Renal pelvis (tissue), 4 donors: ENCODE data around the gene VAMP2. TPM values are rescaled to one million over a fixed set of nuclear protein-coding genes. Genes with fewer than 3 reads are reported as not detected.

Source experiments
- DNase-seq: peaks from one replicate; pipeline ENCODE4 v3.0.0-alpha.2; 2013
- polyA plus RNA-seq, 3 donors: library from polyadenylated mRNA; unstranded; fragments of 120-200 nt; gene quantifications; one replicate each; pipeline ENCODE4 v1.2.1, GENCODE V29; 2013; ENCODE audit not compliant: insufficient read length in 3 of 3

The VAMP2 gene
- polyA plus RNA-seq, 3 donors: 108 to 139 (median 131) TPM

DNA sequence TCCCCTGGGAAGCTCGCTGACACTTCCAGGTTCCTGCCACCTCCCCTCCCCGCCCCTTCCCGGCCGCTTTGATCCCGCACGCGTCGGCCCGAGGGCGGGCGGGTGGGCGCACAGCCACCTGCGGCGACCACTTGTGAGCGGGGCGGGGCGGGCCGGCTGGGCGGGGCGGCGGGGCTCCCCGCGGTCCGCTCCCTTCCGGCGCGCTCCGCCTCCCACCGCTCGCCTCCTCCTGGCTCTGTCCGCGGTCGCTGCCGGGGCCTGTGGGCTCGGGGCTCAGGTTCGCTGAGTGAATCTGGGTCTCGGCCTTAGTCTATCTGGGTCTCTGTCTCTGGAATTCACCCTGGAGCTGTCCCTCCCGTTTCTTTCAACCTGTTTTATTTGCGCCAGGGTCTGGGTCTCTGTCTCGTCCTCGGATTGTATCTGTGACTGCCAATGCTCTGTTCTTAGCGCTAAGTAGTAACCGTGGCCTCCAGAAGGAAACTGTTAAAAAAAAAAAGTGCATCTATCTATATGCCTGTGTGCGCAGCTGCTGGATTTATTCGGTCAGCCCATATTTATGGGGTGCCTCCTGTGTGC lies 36.2 kb downstream of the VAMP2 start:
- peak; percentile 33 for DNase-seq

DNA sequence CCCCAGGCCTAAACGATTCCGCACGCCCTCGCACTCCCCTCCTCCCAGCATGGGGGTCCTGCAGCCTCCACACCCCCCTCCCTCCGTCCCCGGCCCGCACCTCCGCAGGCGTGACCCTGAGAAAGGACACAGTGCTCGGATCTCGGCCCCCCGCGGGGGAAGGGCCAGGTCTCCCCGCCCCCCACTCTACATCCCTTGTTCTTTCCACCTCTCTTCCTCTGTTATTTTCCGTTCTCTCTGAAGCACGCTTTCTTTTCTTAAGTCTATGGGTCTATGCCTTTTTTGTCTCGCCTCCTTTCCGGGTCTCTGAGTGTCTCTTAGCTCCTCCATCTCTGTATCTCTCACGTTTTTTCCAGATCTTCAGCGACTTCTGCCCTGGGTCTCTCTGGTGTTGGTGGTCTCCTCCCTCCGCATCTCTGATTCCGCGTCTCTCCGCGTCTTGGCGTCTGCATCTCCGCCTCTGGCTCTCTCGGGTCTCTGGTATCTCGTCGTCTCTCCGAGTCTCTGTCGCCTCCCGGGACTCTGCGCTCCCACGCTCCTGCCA lies 36.7 kb downstream of the VAMP2 start:
- DNase-seq: no peak

DNA sequence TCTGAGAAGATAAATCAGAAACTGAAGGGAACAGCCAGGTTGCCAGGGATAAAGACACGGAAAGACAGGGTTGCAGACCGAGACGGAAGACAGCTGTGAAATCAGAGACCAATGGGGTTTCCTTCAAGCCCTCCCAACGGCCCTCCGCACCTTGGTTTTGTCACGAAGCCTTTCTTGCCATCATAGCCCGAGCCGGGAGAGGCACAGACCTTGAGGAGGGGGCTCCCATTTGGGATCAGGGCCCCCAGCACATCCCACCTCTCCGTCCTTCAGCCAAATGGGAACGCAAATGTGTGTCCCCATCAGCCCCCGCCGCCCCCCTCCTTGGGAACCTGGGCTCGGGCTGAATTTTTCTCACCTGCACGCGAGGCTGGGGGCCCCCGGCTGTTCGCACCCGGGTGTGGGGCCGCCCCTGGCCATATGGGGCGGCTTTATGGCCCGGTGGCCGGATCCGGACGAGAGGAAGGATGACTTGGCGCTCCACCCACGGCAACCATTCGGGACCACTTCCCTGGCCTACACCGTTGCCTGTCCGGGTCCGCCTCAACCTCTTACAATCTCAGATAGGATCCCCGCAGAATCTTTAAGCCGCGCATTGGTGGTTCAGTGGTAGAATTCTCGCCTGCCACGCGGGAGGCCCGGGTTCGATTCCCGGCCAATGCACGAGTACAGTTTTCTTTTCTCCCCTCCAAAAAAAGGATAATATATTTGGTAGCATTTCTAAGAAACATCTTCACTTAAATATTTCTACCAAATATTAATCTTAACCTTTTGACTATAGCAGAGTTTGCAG lies 37.4 kb downstream of the VAMP2 start:
- peak; percentile 82 for DNase-seq

GRCh38 chr17:8124350-8125153 lies 38.2 kb downstream of the VAMP2 start:
- DNase-seq: no peak

DNA sequence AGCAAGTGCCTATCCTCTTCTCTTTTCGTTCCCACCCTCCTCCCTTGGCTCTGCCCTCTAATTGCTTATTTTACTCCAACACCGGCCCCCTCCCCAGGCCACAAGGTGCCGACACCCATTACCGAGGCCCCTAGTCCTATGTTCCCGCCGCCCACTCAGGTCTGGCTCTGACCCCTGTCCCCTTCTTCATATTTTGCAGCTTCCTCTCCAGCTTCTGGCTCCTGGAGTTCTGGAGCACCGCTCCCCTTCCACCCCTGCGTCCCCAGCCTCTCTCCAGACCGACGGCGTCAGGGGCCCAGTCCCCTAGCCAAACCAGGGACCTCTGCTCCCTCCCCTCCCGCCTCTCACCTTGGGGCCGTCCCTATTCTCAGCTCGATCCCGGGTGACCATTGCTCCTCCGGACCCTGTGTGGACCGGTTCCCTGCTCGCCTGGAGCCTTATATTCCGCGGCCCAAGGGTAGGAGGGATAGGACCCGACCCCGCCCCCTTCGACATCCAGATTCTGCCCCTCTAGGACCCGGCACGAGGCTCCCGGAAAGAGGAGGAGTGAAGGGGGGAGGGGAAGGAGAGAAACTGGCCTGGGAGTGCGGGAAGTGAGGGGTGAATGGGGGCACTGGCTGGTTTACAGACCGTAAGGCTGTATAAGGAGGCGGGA lies 38.9 kb downstream of the VAMP2 start, which contains the start of gene HES7:
Gene HES7, minus strand, starts transcription at position 412 of the 655 bp plus-strand sequence. Its CDS starts 22 bp downstream, at position 390.
- no peak for DNase-seq

- no peak for DNase-seq
Observed at GRCh38 chr17:8122924-8123694, 39.6 kb downstream of the VAMP2 start.

GRCh38 chr17:8122422-8122923 lies 40.3 kb downstream of the VAMP2 start:
- DNase-seq: no peak

DNA sequence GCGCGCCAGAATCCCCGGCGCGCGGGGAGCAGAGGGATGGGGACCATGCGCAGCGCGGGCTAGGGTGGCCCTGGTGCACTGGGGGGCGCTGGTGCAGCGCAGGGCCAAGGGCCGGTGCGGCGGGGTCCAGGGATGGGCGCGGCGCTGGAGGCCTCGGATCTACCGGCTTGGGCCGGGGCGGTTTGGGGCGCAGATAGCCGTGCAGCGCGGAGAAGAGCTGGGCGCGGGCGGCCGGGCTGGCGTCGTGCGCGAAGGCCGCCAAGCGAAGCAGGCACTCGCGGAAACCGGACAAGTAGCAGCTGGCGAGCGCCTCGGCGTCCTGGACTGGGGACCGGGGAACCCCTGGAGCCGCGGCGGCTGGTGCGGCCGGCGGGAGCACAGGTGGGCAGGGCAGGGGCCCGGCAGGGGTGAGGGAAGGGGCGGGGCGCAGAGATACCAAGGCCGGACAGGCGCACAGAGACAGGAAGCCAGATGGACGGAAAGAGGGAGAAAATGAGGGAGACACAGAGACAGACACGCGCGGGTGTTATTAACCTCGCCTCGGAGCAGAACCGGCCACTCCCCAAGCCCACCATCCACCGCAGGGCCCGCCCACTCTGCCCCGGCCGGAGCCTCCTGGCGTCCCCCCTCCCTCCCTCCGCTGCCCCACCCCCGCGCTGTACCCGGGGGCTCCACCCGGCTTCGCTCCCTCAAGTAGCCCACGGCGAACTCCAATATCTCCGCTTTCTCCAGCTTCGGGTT lies 40.9 kb downstream of the VAMP2 start:
- no peak for DNase-seq

DNA sequence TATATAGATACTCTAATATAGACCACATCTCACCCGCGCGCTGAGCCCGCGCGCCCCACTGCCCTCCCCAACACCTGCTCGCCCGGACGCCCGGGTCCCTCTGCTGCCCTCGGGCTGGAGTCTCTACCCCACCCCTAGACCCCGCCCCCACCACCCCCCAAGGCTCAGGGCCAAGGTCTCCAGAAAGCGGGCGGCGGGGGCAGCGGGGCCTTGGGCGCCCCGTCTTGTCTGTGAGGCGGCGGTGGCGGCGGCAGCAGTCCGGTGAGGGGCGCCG lies 41.4 kb downstream of the VAMP2 start:
- DNase-seq: no peak

- no peak for DNase-seq
Observed at GRCh38 chr17:8120520-8121406, 42.0 kb downstream of the VAMP2 start.

DNA sequence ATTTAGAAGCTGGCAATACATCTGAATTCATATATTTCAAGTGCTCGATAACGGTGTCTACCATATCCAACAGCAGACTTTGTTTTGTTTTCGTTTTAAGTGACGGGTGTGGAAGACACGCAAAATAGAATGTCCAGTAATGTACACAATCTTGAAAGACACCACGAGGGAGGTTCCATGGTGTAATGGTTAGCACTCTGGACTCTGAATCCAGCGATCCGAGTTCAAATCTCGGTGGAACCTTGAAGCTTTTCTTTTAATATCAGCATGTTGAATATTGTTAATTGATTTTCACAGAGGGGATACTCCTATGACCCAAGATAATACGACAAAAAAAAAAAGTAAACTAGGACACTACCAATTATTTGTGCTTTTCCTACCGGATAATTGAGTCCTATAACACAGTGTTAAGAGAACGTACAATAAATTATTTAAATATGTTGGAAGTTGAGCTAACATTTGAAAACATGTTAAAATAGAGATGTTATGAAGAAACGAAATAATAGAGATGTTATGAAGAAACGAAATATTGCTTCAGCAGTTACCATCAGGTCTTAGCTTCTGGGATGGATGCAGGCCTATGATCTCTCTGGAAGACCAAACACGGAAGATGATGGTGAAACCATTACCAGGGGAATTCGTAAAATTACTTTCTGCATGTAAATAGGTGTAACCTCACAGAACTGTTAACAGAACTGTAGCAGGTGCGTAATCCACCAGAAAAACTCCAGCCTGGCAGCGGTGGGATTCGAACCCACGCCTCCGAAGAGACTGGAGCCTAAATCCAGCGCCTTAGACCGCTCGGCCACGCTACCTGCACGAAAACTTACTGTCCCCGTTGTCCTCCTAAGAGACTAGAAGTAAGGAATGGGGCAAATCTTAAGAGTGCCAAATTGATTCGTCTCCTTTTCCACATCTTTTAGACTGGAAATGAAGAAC lies 42.9 kb downstream of the VAMP2 start:
- DNase-seq: peak; percentile 94

GRCh38 chr17:8118769-8119580 lies 43.8 kb downstream of the VAMP2 start:
- DNase-seq: peak; percentile 79

- DNase-seq: no peak
Observed at GRCh38 chr17:8117980-8118768, 44.6 kb downstream of the VAMP2 start, which contains the start of gene ALOXE3. Gene ALOXE3, minus strand, starts transcription at chr17:8118514. Its CDS starts 524 bp downstream, at chr17:8117990.

- DNase-seq: no peak
Observed at GRCh38 chr17:8117367-8117979, 45.3 kb downstream of the VAMP2 start.

- DNase-seq: no peak
Observed at GRCh38 chr17:8116776-8117175, 46.0 kb downstream of the VAMP2 start.

GRCh38 chr17:8110907-8111306 lies 51.8 kb downstream of the VAMP2 start:
- no peak for DNase-seq
